ENCODE measurements around the gene EXOC4. TPM values are rescaled to one million over a fixed set of nuclear protein-coding genes. Genes with fewer than 3 reads are reported as not detected.

EXOC4 gene
- total RNA-seq, 2 experiments from 2014 or later: 51.9 to 90.1 TPM

GRCh38 chr7:133754708-133755107, 501.8 kb downstream of the EXOC4 start:
- DNase-seq (no peak), ATAC-seq (no peak)
- intact Hi-C loops (cut with DNase I, micrococcal nuclease): no loop called here
- ChIA-PET CTCF (no interaction called here), POLR2A (no interaction called here)
- Mint-ChIP-seq H3K9me3 (ENCODE audit: low read depth) (no peaks in the 10 kb centered on the region), H3K4me1 (no peaks in the 10 kb centered on the region), H3K4me3 (no peak overlapping the region), H3K27me3 (no peaks in the 10 kb centered on the region), H3K36me3 (ENCODE audit: low read depth) (peaks cover 2% of the 10 kb centered on the region), H3K27ac (no peak overlapping the region)

GRCh38 chr7:133755901-133756300, 503.0 kb downstream of the EXOC4 start:
- Mint-ChIP-seq H3K27ac (no peak overlapping the region), H3K27me3 (no peaks in the 10 kb centered on the region), H3K9me3 (ENCODE audit: low read depth) (no peaks in the 10 kb centered on the region), H3K4me3 (no peak overlapping the region), H3K36me3 (ENCODE audit: low read depth) (peaks cover 2% of the 10 kb centered on the region), H3K4me1 (no peaks in the 10 kb centered on the region)
- ChIA-PET POLR2A (no interaction called here), CTCF (interaction anchor here (0.5 to 1.4 kb wide), 2 partner anchors 17 to 28 kb away, joined by 3 read pairs; no protein-coding TSS in a partner anchor)
- ATAC-seq: no peak
- DNase-seq: no peak
- intact Hi-C loops (cut with DNase I, micrococcal nuclease): no loop called here

GRCh38 chr7:133761443-133761842, 508.6 kb downstream of the EXOC4 start:
- Mint-ChIP-seq H3K36me3 (ENCODE audit: low read depth) (peaks cover 5% of the 10 kb centered on the region), H3K27ac (no peak overlapping the region), H3K9me3 (ENCODE audit: low read depth) (no peaks in the 10 kb centered on the region), H3K27me3 (no peaks in the 10 kb centered on the region), H3K4me3 (no peak overlapping the region), H3K4me1 (no peaks in the 10 kb centered on the region)
- intact Hi-C loops (cut with DNase I, micrococcal nuclease): no loop called here
- ChIA-PET CTCF (no interaction called here), POLR2A (no interaction called here)
- ATAC-seq (no peak), DNase-seq (no peak)

GRCh38 chr7:133763076-133763640, 510.3 kb downstream of the EXOC4 start:
- H3K27ac Mint-ChIP-seq: no peak overlapping the region
- ChIA-PET CTCF (no interaction called here), POLR2A (no interaction called here)
- H3K4me3 Mint-ChIP-seq: no peak overlapping the region
- no peaks in the 10 kb centered on the region for H3K4me1 Mint-ChIP-seq
- intact Hi-C loops (cut with DNase I, micrococcal nuclease): no loop called here
- DNase-seq (no peak), ATAC-seq (no peak)
- H3K27me3 Mint-ChIP-seq: no peaks in the 10 kb centered on the region
- H3K36me3 Mint-ChIP-seq (ENCODE audit: low read depth): peaks cover 5% of the 10 kb centered on the region
- no peaks in the 10 kb centered on the region for H3K9me3 Mint-ChIP-seq (ENCODE audit: low read depth)

GRCh38 chr7:133769668-133770067, 516.8 kb downstream of the EXOC4 start:
- H3K27me3 Mint-ChIP-seq: no peaks in the 10 kb centered on the region
- intact Hi-C loops (cut with DNase I, micrococcal nuclease): no loop called here
- no peak overlapping the region for H3K27ac Mint-ChIP-seq
- no peaks in the 10 kb centered on the region for H3K4me1 Mint-ChIP-seq
- DNase-seq (no peak), ATAC-seq (no peak)
- POLR2A ChIA-PET: no interaction called here
- H3K4me3 Mint-ChIP-seq: no peak overlapping the region
- peaks cover 9% of the 10 kb centered on the region for H3K36me3 Mint-ChIP-seq (ENCODE audit: low read depth)
- CTCF ChIA-PET: no interaction called here
- H3K9me3 Mint-ChIP-seq (ENCODE audit: low read depth): no peaks in the 10 kb centered on the region

- Mint-ChIP-seq H3K9me3 (ENCODE audit: low read depth) (no peaks in the 10 kb centered on the region), H3K27me3 (no peaks in the 10 kb centered on the region), H3K4me3 (no peak overlapping the region), H3K36me3 (ENCODE audit: low read depth) (peaks cover 7% of the 10 kb centered on the region), H3K4me1 (no peaks in the 10 kb centered on the region), H3K27ac (no peak overlapping the region)
- no peak for ATAC-seq
- no peak for DNase-seq
- intact Hi-C loops (cut with DNase I, micrococcal nuclease): no loop called here
- CTCF ChIA-PET: no interaction called here
- POLR2A ChIA-PET: no interaction called here
Measured at GRCh38 chr7:133770863-133771492, 518.1 kb downstream of the EXOC4 start.

- POLR2A ChIA-PET: no interaction called here
- no peaks in the 10 kb centered on the region for H3K27me3 Mint-ChIP-seq
- DNase-seq (no peak), ATAC-seq (no peak)
- intact Hi-C loops (cut with DNase I, micrococcal nuclease): no loop called here
- H3K4me3 Mint-ChIP-seq: no peak overlapping the region
- no peaks in the 10 kb centered on the region for H3K9me3 Mint-ChIP-seq (ENCODE audit: low read depth)
- H3K36me3 Mint-ChIP-seq (ENCODE audit: low read depth): peaks cover 11% of the 10 kb centered on the region
- no peaks in the 10 kb centered on the region for H3K4me1 Mint-ChIP-seq
- CTCF ChIA-PET: no interaction called here
- no peak overlapping the region for H3K27ac Mint-ChIP-seq
Measured at GRCh38 chr7:133771788-133772419, 519.0 kb downstream of the EXOC4 start.

GRCh38 chr7:133773601-133774000, 520.7 kb downstream of the EXOC4 start:
- H3K36me3 Mint-ChIP-seq (ENCODE audit: low read depth): peaks cover 13% of the 10 kb centered on the region
- no peak overlapping the region for H3K4me3 Mint-ChIP-seq
- DNase-seq (no peak), ATAC-seq (no peak)
- POLR2A ChIA-PET: no interaction called here
- H3K27me3 Mint-ChIP-seq: no peaks in the 10 kb centered on the region
- H3K9me3 Mint-ChIP-seq (ENCODE audit: low read depth): no peaks in the 10 kb centered on the region
- no peaks in the 10 kb centered on the region for H3K4me1 Mint-ChIP-seq
- no peak overlapping the region for H3K27ac Mint-ChIP-seq
- intact Hi-C loops (cut with DNase I, micrococcal nuclease): no loop called here
- CTCF ChIA-PET: no interaction called here

- Mint-ChIP-seq H3K27ac (no peak overlapping the region), H3K9me3 (ENCODE audit: low read depth) (peaks cover 9% of the 10 kb centered on the region), H3K27me3 (no peaks in the 10 kb centered on the region), H3K4me1 (no peaks in the 10 kb centered on the region), H3K36me3 (ENCODE audit: low read depth) (peaks cover 21% of the 10 kb centered on the region), H3K4me3 (no peak overlapping the region)
- CTCF ChIA-PET: interaction anchor here (0.8 kb wide), 1 partner anchor 8 kb away, joined by 3 read pairs; no protein-coding TSS in a partner anchor
- DNase-seq: no peak
- ATAC-seq: no peak
- POLR2A ChIA-PET: no interaction called here
- intact Hi-C loops (cut with DNase I, micrococcal nuclease): no loop called here
Measured at GRCh38 chr7:133775201-133775600, 522.3 kb downstream of the EXOC4 start.

GRCh38 chr7:133776266-133776665, 523.4 kb downstream of the EXOC4 start:
- POLR2A ChIA-PET: no interaction called here
- CTCF ChIA-PET: no interaction called here
- no peak overlapping the region for H3K27ac Mint-ChIP-seq
- H3K9me3 Mint-ChIP-seq (ENCODE audit: low read depth): peaks cover 9% of the 10 kb centered on the region
- intact Hi-C loops (cut with DNase I, micrococcal nuclease): no loop called here
- H3K4me1 Mint-ChIP-seq: no peaks in the 10 kb centered on the region
- H3K36me3 Mint-ChIP-seq (ENCODE audit: low read depth): peaks cover 22% of the 10 kb centered on the region
- no peak for DNase-seq
- no peak overlapping the region for H3K4me3 Mint-ChIP-seq
- no peaks in the 10 kb centered on the region for H3K27me3 Mint-ChIP-seq
- ATAC-seq: no peak

- ATAC-seq (no peak), DNase-seq (no peak)
- Mint-ChIP-seq H3K4me3 (no peak overlapping the region), H3K36me3 (ENCODE audit: low read depth) (peaks cover 22% of the 10 kb centered on the region), H3K4me1 (no peaks in the 10 kb centered on the region), H3K27me3 (no peaks in the 10 kb centered on the region), H3K9me3 (ENCODE audit: low read depth) (peaks cover 9% of the 10 kb centered on the region), H3K27ac (no peak overlapping the region)
- intact Hi-C loops (cut with DNase I, micrococcal nuclease): no loop called here
- POLR2A ChIA-PET: no interaction called here
- CTCF ChIA-PET: no interaction called here
Measured at GRCh38 chr7:133777701-133778100, 524.8 kb downstream of the EXOC4 start.

- Mint-ChIP-seq H3K27ac (no peak overlapping the region), H3K4me1 (peaks cover under 1% of the 10 kb centered on the region), H3K27me3 (no peaks in the 10 kb centered on the region), H3K36me3 (ENCODE audit: low read depth) (peaks cover 22% of the 10 kb centered on the region), H3K4me3 (no peak overlapping the region), H3K9me3 (ENCODE audit: low read depth) (peaks cover 9% of the 10 kb centered on the region)
- no peak for ATAC-seq
- no peak for DNase-seq
- intact Hi-C loops (cut with DNase I, micrococcal nuclease): no loop called here
- ChIA-PET CTCF (no interaction called here), POLR2A (no interaction called here)
Measured at GRCh38 chr7:133778472-133778871, 525.6 kb downstream of the EXOC4 start.

All from activated CD4-positive, alpha-beta T cell treated with anti-CD3 and anti-CD28 coated beads for 36 hours (primary cell).